Measurements from ENCODE around the gene KRT222. TPM values are rescaled to one million over a fixed set of nuclear protein-coding genes. Genes with fewer than 3 reads are reported as not detected.

Gene KRT222
- total RNA-seq, 1 experiment from 2014 or later, result not detected

DNA sequence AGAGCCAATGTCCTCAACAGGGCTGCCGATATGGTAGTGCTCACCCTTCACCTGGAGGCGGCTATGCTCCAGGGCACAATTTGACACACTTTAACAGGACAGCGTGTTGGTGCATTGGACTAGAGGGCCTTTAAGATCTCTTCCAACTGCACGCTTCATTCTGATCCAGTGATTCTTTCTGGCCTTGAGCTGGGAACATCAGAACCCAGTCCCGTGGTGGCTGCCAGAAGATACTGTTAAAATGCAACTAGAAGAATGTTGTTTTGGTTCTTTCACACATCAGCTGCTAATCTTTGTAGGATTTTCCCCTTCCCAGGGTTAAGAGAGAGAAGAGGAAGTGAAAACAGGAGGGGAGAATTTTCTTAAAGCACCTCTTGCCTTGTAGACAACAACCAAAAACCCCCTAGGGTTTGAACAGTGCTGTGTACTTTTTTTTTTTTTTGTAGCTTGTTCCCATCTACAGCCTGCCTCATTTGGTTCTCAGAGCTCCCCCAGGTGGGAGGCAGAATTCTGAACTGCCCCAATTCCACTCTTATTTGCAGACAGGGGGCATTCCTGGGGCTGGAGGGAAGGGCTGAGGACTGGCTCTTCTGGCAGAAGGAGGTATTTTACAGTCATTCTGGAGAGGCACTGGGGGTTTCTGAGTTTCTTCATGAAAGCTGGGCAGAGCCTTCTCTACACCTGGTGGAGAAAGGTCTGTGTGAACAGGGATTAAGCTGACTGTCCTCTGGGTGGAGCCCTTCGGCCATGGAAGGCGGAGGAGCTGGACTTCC is 49.7 kb downstream of the KRT222 start:
- DNase-seq (ENCODE audit: low read depth), result peak; percentile 17

DNA sequence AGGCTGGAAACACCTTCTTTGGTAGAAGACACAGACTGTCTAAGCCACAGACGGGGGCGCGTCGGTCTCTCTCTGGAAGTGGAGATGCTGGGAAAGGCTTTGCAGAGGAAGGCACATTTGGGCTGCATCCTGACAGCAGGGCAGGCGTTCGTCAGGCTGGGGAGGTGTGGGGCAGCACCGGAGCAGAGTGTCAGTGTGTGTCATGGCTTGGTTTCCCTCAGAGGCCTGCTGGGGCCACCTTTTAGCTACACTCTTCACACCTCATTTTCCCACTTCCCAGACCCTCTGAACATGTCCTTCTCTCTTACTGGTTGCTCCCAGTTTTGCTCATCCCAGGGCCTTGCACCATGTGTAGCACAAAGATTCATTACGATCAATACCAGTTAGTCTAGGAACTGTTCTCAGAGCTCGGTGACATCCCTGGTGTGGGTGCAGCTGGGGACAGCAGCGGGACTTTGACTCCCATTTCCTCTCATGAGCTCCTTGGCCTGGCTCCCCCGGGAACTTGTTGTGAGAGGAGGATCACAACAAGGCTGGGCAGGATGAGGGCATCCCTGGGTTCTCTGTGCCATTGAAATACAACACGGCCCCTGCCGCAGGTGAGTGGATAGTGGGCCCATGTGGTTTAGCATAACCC is 50.4 kb downstream of the KRT222 start:
- DNase-seq (ENCODE audit: low read depth), result no peak

DNA sequence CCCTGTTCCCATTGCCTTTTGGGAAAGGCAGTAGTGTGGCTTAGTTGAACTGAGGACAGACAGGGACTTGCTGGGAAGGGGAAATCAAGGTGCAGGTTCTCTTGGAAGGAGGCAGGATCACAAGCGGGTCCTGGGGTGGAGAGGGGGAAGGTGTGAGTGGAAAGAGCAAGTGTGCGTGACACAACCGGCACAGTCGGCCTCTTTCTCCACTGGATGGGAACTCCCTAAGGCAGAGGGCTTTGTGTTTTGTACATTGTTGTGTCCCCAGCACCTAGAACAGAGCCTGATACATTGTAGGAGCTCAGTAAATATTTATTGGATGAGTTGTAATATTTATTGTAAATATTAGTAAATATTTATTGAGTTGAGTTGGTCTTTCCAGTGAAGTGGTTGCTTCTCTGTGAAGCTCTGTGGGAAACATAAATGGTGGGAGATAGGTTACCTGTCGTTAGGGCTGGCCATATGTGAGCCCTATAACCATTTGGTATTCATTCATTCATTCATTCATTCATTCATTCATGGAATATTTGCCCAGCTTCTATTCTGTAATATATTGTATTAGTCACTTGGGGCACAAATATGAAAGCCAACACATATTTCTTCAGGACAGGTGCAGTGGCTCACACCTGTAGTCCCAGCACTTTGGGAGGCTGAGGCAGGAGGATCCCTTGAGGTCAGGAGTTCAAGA is 51.4 kb downstream of the KRT222 start:
- DNase-seq (ENCODE audit: low read depth), result no peak

DNA sequence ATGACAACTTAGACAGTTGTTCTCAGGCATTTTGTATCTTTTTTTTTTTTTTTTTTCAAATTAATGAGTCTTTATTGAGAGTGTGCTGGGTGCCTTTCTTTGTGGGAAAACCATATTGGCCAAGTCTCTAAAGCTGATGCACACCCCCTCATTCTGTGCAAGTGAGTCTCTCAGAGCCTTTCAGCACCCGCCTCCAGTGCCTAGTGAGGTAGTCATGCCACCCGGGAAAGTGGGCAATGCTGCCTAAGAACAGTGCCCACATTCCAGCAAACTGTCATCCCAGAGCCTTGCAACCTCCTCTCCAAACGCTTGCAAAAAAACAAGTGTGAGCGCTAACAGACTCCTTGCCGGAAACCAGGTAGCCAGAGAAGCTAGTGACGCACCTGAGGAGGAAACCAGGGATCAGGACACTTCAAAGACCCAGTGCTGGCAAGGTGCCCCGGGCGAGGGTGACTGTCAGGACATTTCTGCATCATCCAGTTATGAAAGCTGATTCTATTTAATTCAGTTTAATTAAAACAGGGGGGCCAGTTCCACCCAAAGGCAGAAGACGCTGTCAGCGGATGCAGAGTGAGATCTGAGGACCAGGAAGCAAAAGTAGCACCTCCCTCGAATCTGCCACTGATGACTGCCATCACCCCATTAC is 52.3 kb downstream of the KRT222 start:
- no peak for DNase-seq (ENCODE audit: low read depth)

DNA sequence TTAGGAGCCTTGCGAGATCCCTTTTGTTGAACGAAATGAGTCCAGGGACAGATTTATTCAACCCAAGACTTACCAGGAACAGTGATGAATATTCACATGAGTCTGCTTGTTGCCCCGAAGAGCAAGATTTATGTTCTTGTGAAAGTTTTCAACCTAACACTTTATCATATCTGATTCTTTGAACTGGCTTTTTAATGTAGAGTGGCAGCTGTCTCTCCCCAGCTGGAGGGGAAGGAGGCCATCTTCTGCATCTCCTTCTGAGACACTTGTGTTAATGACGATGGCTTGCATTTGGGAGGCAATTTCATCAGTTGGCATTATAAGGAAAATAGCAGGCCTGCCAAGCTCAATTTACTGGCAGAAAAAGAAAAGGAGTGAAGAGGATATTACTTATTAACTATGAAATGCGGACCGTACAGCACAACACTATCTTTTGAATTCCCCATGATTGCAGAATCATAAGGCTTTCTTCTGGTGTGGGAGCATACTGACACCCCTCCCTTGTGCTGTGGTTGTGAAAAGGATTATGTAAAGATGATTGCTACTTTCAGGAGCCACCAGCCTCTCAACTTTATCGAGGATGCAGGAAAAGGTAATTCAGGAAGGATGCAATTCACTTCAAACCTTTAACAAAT is 53.0 kb downstream of the KRT222 start:
- DNase-seq (ENCODE audit: low read depth), result no peak

DNA sequence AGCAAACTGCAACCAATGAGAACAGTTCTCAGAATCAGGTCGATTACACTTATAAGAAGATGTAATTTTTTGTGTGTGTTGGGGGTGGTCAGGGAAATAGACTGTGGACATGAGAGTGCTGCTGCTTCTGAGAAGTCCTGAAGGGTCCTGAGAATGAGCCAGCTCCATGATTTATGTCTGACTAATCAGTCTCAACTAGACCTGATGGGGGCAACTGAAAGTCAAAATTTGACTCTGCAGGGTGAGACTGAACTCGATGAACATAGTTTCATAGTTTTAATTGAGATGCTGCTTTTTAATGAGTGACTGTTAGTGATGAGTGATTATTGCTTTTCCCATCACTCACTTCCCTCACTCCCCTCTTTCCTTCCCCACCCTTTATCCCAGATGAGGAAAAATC is 54.6 kb downstream of the KRT222 start:
- no peak for DNase-seq (ENCODE audit: low read depth)

DNA sequence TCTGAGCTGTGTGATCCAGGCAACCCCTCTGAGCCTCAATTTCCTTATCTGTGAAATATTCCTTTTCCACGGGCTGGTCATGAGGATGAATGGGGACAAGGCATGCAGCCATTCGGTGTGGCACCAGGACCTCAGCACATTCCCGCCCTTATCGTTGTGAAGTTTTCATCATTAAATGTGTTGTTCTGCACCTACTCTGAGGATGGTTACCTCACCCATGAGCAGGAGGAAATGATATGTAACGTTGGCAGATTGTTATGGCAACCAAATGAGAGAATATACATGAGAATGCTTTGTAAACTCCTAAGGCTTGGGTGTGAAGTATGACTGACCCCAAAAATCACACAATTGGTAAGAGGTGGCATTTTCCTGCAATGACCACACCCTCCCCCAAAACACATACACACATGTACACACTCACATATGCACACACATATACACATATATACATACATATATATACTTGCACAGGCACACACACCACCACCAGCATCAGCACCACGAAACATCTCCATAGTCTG is 56.9 kb downstream of the KRT222 start:
- no peak for DNase-seq (ENCODE audit: low read depth)

DNA sequence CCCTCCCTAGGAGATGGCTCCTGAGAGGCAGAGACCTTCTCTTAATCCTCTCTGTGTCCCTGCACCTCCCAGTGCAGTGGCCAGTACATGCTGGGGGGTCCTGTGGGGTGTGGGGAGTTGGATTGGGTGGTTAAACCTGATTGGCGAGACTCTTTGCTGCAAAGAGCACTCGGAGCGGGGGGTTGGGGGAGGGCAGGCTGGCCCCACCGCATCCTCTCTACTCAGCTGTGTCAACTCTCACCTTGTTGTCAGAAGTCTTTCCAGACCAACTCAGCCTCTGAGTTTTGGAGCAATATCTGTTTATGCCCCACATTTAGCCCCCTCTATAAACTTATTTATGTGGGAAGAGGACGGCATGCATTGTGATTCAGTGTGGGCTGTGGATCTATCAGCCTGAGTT is 57.3 kb downstream of the KRT222 start:
- no peak for DNase-seq (ENCODE audit: low read depth)

DNA sequence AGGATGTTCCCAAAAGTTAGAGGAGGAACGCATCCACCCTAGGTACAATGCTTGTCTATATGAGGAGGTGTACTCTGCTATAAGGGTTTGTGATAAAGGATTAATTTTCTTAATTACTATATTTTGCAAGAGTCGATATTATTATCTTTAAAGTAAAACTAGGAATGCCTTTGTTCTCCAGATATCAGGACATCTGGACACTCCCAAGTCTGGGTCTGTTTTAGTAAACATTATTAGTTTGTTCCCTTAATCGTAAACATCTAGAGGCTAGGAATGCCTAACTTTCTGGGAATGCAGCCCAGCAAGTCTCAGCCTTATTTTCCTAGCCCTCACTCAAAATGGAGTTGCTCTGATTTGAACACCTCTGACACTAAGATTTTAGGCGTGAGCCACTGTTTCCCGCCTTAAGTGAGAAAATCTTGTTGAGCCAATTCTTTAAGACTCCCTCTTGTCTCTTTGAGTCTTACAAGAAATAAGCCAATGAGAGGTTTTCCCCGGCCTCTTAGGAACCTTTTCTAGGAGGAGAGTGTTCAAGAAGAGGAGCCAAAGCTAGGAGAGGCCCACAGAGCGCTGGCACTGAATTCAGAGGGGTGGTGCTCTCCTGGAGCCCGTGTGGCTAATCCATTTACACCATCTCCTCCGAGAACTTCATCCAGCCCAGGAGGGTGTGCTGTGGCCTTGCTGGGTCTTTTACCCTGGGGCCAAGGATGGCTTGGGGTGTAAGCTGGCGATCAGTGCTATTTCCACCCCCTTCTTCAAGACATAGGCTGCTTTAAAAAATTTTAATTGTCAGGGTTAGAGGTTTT is 58.2 kb downstream of the KRT222 start:
- DNase-seq (ENCODE audit: low read depth), result no peak

DNA sequence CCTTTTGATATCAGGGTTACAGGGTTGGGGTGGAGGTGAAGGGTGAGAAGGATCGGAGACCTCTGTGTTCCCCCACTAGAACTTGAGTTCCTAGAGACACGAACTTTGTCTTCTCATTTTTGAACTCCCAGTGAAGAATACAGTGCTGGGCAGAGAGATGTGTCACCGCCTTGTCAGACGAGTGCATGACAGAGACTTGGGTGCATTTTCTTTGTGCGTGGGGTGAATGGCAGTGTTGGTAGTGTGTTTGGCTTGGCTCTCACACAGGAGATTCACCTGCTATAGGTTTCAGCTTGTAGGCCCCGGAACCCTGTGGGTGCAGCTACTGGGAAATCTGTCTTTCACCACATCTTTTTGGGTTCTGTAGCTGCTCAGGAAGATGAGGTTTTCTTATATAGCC is 59.7 kb downstream of the KRT222 start:
- DNase-seq (ENCODE audit: low read depth), result no peak

Other genes with a start within 250 kb of the KRT222 start
- gene TOP2A, start 247.3 kb downstream of the KRT222 start, total RNA-seq (2014; rRNA removed), result 264 and 349 TPM in 2 replicates
- gene IGFBP4, start 221.7 kb downstream of the KRT222 start, total RNA-seq (2014; rRNA removed), result 47.5 and 55.3 TPM in 2 replicates
- gene TNS4, start 163.6 kb downstream of the KRT222 start, total RNA-seq (2014; rRNA removed), result not detected in 2 replicates
- gene CCR7, start 99.7 kb downstream of the KRT222 start, total RNA-seq (2014; rRNA removed), result 0.26 TPM in 1 of 2 replicates, not detected in the other
- 118 and 138 TPM in 2 replicates for gene SMARCE1, start 17.4 kb downstream of the KRT222 start, total RNA-seq (2014; rRNA removed)
- gene KRT24, start 38.6 kb upstream of the KRT222 start, total RNA-seq (2014; rRNA removed), result not detected in 2 replicates
- gene KRT25, start 90.2 kb upstream of the KRT222 start, total RNA-seq (2014; rRNA removed), result not detected in 2 replicates
- not detected in 2 replicates for gene KRT26, start 107.0 kb upstream of the KRT222 start, total RNA-seq (2014; rRNA removed)
- gene KRT27, start 117.4 kb upstream of the KRT222 start, total RNA-seq (2014; rRNA removed), result not detected in 2 replicates
- gene KRT28, start 134.8 kb upstream of the KRT222 start, total RNA-seq (2014; rRNA removed), result not detected in 2 replicates
- 20.1 and 33.0 TPM in 2 replicates for gene KRT10, start 157.4 kb upstream of the KRT222 start, total RNA-seq (2014; rRNA removed)
- gene KRT12, start 202.0 kb upstream of the KRT222 start, total RNA-seq (2014; rRNA removed), result not detected in 2 replicates
- not detected in 2 replicates for gene KRT20, start 220.1 kb upstream of the KRT222 start, total RNA-seq (2014; rRNA removed)

All from LHCN-M2 (cell line).